Esophagus muscularis mucosa (tissue), 4 donors: ENCODE data around the gene NRXN3.

Source experiments
- CTCF ChIP-seq, 3 experiments: fragments of 200-600 bp in 2 of 3; fragments of 450-650 bp in 1 of 3; sonication (generic) in 2 of 3; IDR thresholded peaks; one replicate each; pipeline ENCODE4 v1.5.1; 2017 to 2019; ENCODE audit warnings: antibody characterized with exemption in 3 of 3, mild to moderate bottlenecking in 2 of 3, moderate library complexity in 1 of 3
- EP300 ChIP-seq: sonication (generic); formaldehyde crosslinking; IDR thresholded peaks from one replicate; pipeline ENCODE4 v1.6.1; 2017; ENCODE audit warnings: antibody characterized with exemption
- POLR2A ChIP-seq: fragments of 450-650 bp; IDR thresholded peaks from one replicate; pipeline ENCODE4 v1.6.1; 2017; ENCODE audit warnings: antibody characterized with exemption, moderate library complexity, mild to moderate bottlenecking, low read depth

GRCh38 chr14:79852950-79853744, 1683.0 kb downstream of the NRXN3 start:
- TF ChIP-seq POLR2A: no peak
- TF ChIP-seq EP300: no peak
- TF ChIP-seq CTCF (IDR thresholded peaks at IDR 0.05): no peak
